Measurements from ENCODE around the gene ACSS1.

ACSS1 gene

DNA sequence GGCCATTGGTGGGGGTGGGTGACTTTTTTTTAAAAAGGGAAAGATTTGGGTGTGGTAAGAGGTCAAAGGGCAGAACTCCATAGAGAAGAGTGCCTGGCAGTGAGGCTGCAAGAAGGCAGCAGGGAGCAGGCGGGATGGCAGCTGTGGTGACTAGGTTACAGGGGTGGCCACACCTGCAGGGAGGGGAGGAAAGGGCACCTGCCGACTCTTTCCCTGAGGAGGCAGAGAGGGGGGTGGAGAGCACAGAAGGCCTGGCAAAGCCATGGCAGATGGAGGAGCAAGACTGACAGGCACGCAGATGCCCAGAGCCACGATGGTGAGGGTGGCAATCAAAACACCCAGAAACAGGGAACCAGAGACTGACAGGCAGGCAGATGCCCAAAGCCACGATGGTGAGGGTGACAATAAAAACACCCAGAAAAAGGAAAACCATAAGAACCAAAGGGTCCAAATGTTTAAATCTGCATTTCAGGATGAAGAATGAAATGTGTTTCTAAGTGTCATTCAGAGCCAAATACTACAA lies 89.6 kb downstream of the ACSS1 start:
- DNase-seq, result no peak

DNA sequence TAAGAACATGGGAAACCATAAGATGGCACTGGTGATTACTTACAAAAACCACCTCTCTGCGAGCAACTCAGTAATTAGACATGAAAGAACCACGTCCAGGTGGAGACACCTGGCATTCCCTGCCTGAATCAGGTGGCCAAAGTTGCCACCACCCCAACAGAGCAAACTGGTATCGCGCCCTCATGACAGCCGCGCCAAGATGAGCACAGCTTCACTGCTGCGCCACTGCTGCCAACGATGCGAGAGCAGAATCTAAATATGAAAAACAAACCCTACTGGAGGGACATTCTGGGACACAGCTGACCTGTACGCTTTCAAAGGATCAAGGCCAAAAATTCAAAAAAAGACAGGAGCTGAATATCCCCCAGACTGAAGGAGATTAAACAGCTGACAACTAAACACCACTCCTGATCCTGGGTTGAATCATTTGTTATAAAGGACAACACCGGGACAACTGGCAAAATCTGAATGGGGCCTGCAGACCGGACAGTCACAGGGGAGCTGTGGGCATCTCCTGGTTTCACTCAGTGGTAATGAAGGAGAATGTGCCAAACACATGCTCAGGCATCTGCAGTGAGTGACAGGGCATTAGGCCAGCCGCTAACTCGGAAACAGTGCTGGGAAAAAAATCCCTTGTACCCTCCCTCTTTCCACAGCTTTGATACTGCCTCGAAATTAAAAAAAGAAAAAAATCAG lies 91.5 kb downstream of the ACSS1 start:
- no peak for DNase-seq

DNA sequence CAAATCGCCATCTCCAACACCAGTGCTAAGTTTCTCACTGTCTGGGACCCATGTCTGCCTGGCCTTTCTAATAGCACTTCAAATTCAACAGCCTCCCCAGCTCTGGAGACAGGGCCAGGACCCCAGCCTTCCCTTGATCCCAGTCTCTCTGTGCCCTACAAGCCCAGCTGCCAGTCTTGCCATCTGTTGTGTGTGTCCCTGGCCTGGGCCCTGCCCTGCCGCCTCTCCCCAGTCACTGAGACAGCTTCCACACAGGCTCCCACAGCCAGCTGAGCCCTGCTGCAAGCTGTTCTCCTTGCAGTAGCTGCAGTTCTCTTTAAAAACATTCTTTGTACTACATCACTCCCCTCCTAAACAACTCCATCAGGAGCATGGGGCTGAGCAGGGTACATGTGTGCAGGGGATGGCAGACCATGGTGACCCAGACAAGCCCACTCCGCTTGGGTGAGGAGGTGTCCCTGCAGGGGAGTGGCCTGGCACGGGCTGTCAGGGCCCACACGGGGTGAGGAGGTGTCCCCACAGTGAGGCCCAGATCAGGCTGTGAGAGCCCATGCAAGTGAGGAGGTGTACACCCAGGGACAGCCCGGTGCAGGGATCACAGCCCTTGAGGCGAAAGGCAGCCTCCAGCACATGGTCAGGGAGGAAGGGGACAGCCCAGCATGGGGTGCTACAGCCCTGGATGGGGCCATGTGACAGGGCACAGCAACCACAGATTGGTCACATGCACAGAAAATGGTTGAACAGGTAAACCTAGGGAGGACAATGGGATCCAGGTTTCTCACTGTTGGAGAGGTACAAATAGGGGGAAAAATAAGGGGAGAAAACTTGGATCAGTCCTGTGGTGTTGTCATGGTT lies 92.6 kb downstream of the ACSS1 start:
- DNase-seq, result no peak

- DNase-seq, result no peak
Measured at GRCh38 chr20:24964506-24964840, 93.5 kb downstream of the ACSS1 start.

DNA sequence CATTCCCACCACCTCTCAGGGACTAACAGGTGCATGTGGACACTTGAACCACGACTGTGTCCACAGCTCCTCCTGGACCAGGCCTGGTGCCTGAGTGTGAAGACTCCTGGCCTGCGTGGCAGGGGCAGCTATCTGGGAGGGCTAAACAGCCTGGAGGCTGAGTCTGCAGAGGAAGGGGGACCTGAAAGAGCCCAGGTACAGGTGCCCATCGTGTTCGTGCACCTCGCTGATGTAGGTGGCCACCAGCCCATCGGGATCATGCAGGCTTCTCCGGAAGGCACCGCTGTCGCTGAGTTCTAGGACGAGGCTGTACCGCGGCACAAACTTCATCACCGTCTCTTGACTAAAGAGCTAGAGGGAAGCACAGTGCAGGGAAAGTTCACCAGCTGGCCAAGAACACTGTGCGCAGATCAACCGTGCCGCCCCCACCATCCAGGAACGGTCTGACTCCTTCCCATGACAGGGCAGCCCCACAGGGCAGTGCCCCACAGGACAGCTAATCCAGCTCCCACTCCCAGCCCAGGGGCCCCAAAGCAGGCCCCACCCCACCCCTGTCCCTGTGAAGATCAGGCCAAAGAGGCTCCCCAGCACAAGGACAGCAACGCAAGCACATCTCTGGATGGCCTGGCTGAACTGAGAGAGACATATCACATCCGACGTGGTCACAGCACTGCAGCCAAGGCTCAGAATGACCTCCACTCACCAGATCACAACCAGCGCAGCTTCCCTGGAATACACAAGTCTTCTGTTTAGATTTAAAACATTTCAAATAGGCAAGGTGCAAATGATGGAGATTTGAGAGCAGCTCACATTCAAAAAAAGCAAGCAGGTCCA lies 94.0 kb downstream of the ACSS1 start:
- DNase-seq, result no peak

- DNase-seq, result no peak
Measured at GRCh38 chr20:24962510-24962909, 95.4 kb downstream of the ACSS1 start.

DNA sequence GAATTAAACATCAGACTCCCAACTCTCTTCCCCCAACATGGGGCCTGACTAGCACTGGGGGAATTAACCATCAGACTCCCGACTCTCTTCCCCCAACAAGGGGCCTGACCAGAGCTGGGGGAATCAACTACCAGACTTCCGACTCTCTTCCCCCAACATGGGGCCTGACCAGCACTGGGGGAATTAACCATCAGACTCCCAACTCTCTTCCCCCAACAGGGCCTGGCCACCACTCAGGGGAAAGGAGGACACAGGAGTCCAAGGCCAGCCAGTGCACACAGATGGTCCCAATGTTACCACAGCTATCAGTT lies 95.8 kb downstream of the ACSS1 start:
- DNase-seq, result no peak

DNA sequence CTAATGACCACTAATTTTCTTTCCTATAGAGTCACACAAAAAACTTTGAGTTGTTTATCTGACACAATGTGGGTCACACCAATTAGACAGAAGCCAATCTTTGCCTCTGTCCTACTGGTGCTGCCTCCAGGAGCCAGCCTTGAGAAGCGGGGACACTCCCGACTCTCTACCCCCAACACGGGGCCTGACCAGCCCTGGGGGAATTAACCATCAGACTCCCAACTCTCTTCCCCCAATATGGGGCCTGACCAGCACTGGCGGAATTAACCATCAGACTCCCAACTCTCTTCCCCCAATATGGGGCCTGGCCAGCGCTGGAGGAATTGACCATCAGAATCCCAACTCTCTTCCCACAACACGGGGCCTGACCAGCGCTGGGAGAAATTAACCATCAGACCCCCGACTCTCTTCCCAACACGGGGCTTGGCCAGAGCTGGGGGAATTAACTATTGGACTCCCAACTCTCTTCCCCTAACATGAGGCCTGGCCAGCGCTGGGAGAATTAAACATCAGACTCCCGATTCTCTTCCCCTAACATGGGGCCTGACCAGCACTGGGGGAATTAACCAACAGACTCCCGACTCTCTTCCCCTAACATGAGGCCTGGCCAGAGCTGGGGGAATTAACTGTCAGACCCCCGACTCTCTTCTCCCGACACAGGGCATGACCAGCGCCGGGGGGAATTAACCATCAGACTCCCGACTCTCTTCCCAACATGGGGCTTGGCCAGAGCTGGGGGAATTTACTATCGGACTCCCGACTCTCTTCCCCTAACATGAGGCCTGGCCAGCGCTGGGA lies 96.4 kb downstream of the ACSS1 start:
- DNase-seq, result no peak

DNA sequence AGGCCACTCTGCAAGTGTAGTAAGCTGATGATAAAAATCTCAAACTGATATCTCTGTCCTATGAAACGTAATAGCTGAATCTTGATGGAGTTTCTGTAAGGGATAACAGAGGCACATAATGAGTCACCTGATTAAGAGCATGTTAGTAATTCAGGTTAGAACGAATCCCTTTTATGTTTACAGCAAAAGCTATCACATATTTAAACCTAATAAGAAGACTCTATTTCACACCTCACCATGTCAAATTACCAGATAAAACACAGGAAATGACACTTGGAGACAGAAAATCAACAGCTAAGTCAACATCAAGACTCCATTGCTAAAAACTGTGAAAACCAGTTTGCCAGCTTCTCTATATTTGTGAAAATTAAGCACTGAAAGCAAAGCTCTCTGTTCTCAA lies 97.1 kb downstream of the ACSS1 start:
- no peak for DNase-seq

DNA sequence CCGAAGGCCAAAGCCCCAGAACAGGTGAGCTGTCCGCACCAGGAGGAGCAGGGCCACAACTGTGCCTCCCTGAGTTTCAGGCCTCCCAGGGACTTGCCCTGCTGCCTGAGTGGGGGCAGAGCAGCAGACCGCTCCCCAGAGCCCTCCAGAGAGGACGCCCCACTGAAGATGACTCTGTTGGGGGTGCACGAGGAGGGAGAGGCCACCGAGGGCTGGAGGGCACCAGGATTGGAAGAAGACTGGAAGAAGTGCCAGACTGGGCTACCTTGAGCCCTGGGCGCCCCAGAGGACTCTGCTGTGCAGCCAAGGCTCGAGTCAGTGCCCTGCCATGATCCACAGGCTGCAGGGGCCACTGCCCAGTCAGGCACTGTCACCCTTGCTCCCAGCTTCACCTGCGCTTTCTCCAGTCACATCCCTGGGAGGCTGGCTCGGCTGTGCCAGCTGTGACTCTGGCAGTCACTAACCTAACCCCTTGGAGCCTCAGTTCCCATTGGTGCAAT lies 97.6 kb downstream of the ACSS1 start:
- no peak for DNase-seq

DNA sequence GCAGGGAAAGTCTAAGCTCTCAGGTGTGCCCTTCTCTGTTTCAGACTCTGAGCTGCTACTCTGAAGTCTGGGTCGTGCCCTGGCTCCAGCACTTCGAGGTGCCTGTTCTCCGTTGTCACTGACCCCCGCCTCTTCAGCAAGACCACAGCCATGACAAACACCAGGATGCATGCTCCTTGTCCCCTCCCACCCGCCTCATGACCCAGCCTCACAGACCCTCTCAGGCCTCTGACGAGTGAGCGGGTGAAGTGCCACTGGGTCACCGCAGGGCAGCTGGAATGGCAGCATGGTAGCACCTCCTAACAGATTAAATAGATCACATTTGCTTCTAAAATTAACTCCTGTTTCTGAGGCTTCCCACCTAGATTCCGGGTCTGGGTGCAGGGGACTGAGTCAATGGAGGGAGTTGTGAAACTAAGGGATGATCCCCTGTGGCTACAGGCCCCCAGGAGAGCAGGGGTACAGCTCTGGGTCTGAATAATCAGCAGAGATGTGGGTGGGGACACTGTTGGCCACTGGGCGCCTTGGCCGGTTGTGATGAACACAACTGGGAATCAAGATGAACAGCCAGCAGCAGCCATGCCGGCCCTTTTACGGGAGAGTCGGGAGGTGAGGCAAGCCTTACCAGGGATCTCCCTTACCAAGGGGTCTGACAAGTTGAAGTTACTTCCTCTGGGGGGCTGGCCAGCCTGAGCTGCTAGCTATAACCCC lies 98.2 kb downstream of the ACSS1 start:
- no peak for DNase-seq

DNA sequence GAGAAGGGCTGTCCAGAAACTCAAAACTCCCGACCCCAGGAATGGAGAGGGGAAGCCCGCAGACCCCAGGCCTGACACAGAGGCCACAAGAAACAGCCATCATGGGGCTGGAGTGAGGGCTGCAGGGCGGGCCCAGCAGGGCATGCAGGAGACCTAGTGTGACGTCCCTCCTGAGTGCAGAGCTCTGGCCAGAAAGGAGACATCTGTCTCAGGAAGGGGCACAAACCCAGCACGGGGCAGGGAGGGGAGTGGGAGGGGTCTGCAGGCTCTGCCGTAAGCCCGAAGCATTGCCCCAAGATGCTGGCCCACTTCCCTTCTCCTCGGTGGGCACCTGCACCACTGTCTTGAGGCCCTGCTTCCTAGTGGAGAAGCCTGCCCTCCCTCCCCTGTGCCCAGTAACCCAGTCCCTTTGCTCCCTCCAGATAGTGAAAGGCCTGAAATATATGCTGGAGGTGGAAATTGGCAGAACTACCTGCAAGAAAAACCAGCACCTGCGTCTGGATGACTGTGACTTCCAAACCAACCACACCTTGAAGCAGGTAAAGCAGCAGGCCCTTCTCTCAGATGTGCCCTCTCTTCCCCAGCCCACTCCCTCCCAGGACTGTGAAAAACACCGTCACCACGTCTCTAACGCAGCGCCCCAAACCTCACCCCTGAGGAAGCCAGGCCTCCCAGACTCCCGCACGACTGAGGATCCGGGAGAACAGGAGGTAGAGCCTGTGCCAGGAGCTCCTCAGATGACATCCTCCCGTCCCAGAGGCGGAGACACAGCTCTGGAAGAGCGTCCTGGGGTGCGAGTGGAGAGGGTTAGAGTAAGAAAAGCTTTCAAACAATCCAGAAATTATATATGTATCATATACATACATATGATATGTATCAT lies 99.2 kb downstream of the ACSS1 start:
- DNase-seq, result no peak

GRCh38 chr20:24957326-24958016 lies 100.5 kb downstream of the ACSS1 start:
- no peak for DNase-seq

Data from SIG-M5 (cell line).